K562 (cell line): ENCODE measurements around the gene HAP1. TPM values are rescaled to one million over a fixed set of nuclear protein-coding genes. Genes with fewer than 3 reads are reported as not detected.

Experiments
- ATAC-seq: fragments of 200-7000 bp; cut with Tn5 transposase; 3 replicates; pipeline ENCODE4 v1.9.1; 2020; ENCODE audit warnings: moderate library complexity
- BruUV-seq: library from RNA; stranded (reverse); fragments of 400-500 nt; replicated peaks from 2 replicates; lab custom pipeline; 2021; lab: Mats Ljungman, UMichigan
- CTCF ChIA-PET: fragments of 300-600 bp; formaldehyde crosslinking; extraction: SDS; loops from one replicate; lab custom pipeline; 2021; ENCODE audit warnings: low intra/inter-chr PET ratio; lab: Yijun Ruan, JAX
- POLR2A ChIA-PET: fragments of 300-600, 350-650 bp; sonication (Branson Sonifier 250); formaldehyde crosslinking; extraction: SDS; loops from one replicate; lab custom pipeline; 2021; ENCODE audit warnings: antibody characterized with exemption, inconsistent platforms; lab: Yijun Ruan, JAX
- DNase-seq, 4 experiments: peaks; one replicate each; pipeline versions ENCODE4 v3.0.0 to v3.0.0-alpha.2; 2011 to 2018; ENCODE audit warnings: low spot score in 3 of 4, mixed read lengths in 3 of 4; ENCODE audit errors: extremely low read depth in 1 of 4
- FAIRE-seq: peaks from 2 replicates; lab custom pipeline; 2011; peaks lifted over from hg19 to GRCh38; lab: Jason Lieb, UNC
- H2AFZ ChIP-seq: 2 replicates; pipeline ENCODE4 v1.6.0; 2011; ENCODE audit warnings: low read depth, low read length, control low read depth, inconsistent platforms
- H3K27ac ChIP-seq: fragments of 200-600 bp; 3 replicates; pipeline ENCODE4 v1.8.0; 2011; ENCODE audit warnings: low read depth, mild to moderate bottlenecking, control low read depth, inconsistent platforms, low read length, moderate library complexity, mixed read lengths; ENCODE audit errors: extremely low read depth
- H3K27me3 ChIP-seq, 2 experiments: fragments of 300-600 bp in 1 of 2; 2 replicates in 1 of 2; 3 replicates in 1 of 2; pipeline versions ENCODE4 v1.6.0 to v1.8.0; 2011; ENCODE audit warnings: inconsistent platforms in 2 of 2, low read length in 2 of 2, mild to moderate bottlenecking in 1 of 2, mixed read lengths in 1 of 2, moderate library complexity in 1 of 2; ENCODE audit not compliant: control insufficient read depth in 2 of 2, insufficient read depth in 2 of 2
- H3K36me3 ChIP-seq: fragments of 300-600 bp; 3 replicates; pipeline ENCODE4 v1.8.0; 2011; ENCODE audit warnings: mild to moderate bottlenecking, low read length, inconsistent platforms; ENCODE audit not compliant: control insufficient read depth, insufficient read depth
- H3K4me1 ChIP-seq, 2 experiments: fragments of 200-600 bp in 1 of 2; replicated peaks in 1 of 2; 2 replicates in 1 of 2; 3 replicates in 1 of 2; pipeline versions ENCODE4 v1.5.1 to v1.8.0; 2011; ENCODE audit warnings: inconsistent platforms in 2 of 2, low read length in 2 of 2, mild to moderate bottlenecking in 1 of 2, mixed read lengths in 1 of 2, moderate library complexity in 1 of 2; ENCODE audit not compliant: control insufficient read depth in 2 of 2, insufficient read depth in 2 of 2
- H3K4me2 ChIP-seq: 2 replicates; pipeline ENCODE4 v1.6.1; 2011; ENCODE audit warnings: low read length, control low read depth, inconsistent platforms, mixed read lengths; ENCODE audit not compliant: insufficient read depth
- H3K4me3 ChIP-seq: fragments of 200-600 bp; sonication (generic), shearing (Covaris generic); 2 replicates; pipeline ENCODE4 v1.5.1; 2016; ENCODE audit warnings: control low read depth, inconsistent platforms
- H3K79me2 ChIP-seq: fragments of 200-600 bp; 3 replicates; pipeline ENCODE4 v1.8.0; 2011; ENCODE audit warnings: low read length, inconsistent platforms; ENCODE audit not compliant: control insufficient read depth, insufficient read depth
- H3K9ac ChIP-seq, 2 experiments: 2 replicates each; pipeline versions ENCODE4 v1.6.0 to v1.6.1; 2011; ENCODE audit warnings: low read depth in 2 of 2, low read length in 2 of 2, control low read depth in 1 of 2, inconsistent platforms in 1 of 2, mild to moderate bottlenecking in 1 of 2, mixed read lengths in 1 of 2; ENCODE audit not compliant: insufficient read depth in 1 of 2
- H3K9me1 ChIP-seq: one replicate; pipeline ENCODE4 v1.6.0; 2011; ENCODE audit warnings: inconsistent platforms, mild to moderate bottlenecking, low read length, moderate library complexity; ENCODE audit not compliant: control insufficient read depth, insufficient read depth
- H3K9me3 ChIP-seq: replicated peaks from 2 replicates; pipeline ENCODE4 v1.5.1; 2011; ENCODE audit warnings: low read depth, low read length, inconsistent platforms; ENCODE audit not compliant: control insufficient read depth, insufficient read depth
- H4K20me1 ChIP-seq: replicated peaks from 2 replicates; pipeline ENCODE4 v1.6.1; 2011; ENCODE audit warnings: low read length, inconsistent platforms, mixed read lengths; ENCODE audit not compliant: control insufficient read depth, insufficient read depth
- BHLHE40 ChIP-seq: IDR thresholded peaks from 2 replicates; pipeline ENCODE4 v1.6.1; 2011; ENCODE audit warnings: low read length, improper control_type of control experiment
- YY1 ChIP-seq, 3 experiments: IDR thresholded peaks; 2 replicates each; pipeline ENCODE4 v1.6.1; 2011; ENCODE audit warnings: low read length in 2 of 3, mild to moderate bottlenecking in 2 of 3, moderate library complexity in 2 of 3, borderline replicate concordance in 1 of 3, control low read depth in 1 of 3, low read depth in 1 of 3; ENCODE audit not compliant: insufficient read depth in 3 of 3, insufficient replicate concordance in 2 of 3, control insufficient read depth in 1 of 3, insufficient read length in 1 of 3; ENCODE audit errors: extremely low read depth in 1 of 3
- WGBS: fragments of 100-300 bp; shearing (Covaris generic); methylation state at CpG from one replicate; pipeline ENCODE4 v1.1.6; 2016; ENCODE audit warnings: low coverage, mixed read lengths; ENCODE audit not compliant: insufficient coverage; ENCODE audit errors: missing lambda C conversion rate; 5-methylcytosine and 5-hydroxymethylcytosine counted together
- in situ Hi-C: fragments of 300-500 bp; cut with MboI; formaldehyde crosslinking; loops from 4 replicates; pipeline ENCODE4 v1.15.0; 2018; ENCODE audit warnings: inconsistent platforms, mixed read lengths
- intact Hi-C: fragments of 100-400 bp; cut with micrococcal nuclease; formaldehyde crosslinking; loops from 2 replicates; pipeline ENCODE4 v1.14.2; 2022
- polyA plus RNA-seq, 8 experiments: library from polyadenylated mRNA; depleted of rRNA in 4 of 8; stranded (reverse) in 5 of 8; unstranded in 3 of 8; fragments of >200 nt; fragmentation: Nextera tagmentation in 2 of 8; fragmentation: Illumina TruSeq in 1 of 8; extraction: Ambion mirVana in 2 of 8; extraction: Trizol in 1 of 8; gene quantifications; 2 replicates each; pipeline versions ENCODE4 v1.2.1 to v1.2.3, GENCODE V29; 2011 to 2014; ENCODE audit warnings: inconsistent platforms in 1 of 8, missing spikeins in 1 of 8
- total RNA-seq, 7 experiments: library from RNA; depleted of rRNA in 6 of 7; stranded (reverse); fragments of >200 nt in 6 of 7; fragmentation: Illumina TruSeq in 2 of 7; extraction: Trizol in 2 of 7; gene quantifications; 2 replicates each; pipeline versions ENCODE4 v1.2.1 to v1.2.3, GENCODE V29; 2011 to 2021; ENCODE audit warnings: low replicate concordance in 1 of 7
- TF ChIP-seq, protein P1 (sequence below): sonication (generic); formaldehyde crosslinking; IDR thresholded peaks from 2 replicates; pipeline ENCODE4 v1.8.0; 2022; ENCODE audit warnings: mild to moderate bottlenecking, missing genetic modification reagents

Gene HAP1
- total and polyA plus RNA-seq, 9 of the 15 experiments (the other 6 are each of a cell fraction or from before 2014, with no cell fraction given) = under 0.01 to 0.09 (median 0.04) TPM; not detected in 6

GRCh38 chr17:41723801-41724475 lies 10.5 kb downstream of the HAP1 start:
- Histone ChIP-seq H3K4me3 (no peak overlapping the region), H3K9me1 (no peaks in the 10 kb centered on the region), H3K4me2 (no peak overlapping the region), H2AFZ (no peak overlapping the region), H3K27ac (no peak overlapping the region), H3K36me3 (no peaks in the 10 kb centered on the region), H3K9me3 (no peaks in the 10 kb centered on the region), H3K27me3 (no peaks in the 10 kb centered on the region; a peak in 1 of 5 replicates), H3K4me1 (peaks cover 3 to 29% of the 10 kb centered on the region in 2 experiments; a peak in 3 of 5 replicates), H4K20me1 (no peaks in the 10 kb centered on the region), H3K79me2 (no peaks in the 10 kb centered on the region), H3K9ac (no peak overlapping the region; a peak in 1 of 4 replicates)
- FAIRE-seq = no peak
- TF ChIP-seq BHLHE40 = peak; percentile 68
- TF ChIP-seq, protein P1, sequence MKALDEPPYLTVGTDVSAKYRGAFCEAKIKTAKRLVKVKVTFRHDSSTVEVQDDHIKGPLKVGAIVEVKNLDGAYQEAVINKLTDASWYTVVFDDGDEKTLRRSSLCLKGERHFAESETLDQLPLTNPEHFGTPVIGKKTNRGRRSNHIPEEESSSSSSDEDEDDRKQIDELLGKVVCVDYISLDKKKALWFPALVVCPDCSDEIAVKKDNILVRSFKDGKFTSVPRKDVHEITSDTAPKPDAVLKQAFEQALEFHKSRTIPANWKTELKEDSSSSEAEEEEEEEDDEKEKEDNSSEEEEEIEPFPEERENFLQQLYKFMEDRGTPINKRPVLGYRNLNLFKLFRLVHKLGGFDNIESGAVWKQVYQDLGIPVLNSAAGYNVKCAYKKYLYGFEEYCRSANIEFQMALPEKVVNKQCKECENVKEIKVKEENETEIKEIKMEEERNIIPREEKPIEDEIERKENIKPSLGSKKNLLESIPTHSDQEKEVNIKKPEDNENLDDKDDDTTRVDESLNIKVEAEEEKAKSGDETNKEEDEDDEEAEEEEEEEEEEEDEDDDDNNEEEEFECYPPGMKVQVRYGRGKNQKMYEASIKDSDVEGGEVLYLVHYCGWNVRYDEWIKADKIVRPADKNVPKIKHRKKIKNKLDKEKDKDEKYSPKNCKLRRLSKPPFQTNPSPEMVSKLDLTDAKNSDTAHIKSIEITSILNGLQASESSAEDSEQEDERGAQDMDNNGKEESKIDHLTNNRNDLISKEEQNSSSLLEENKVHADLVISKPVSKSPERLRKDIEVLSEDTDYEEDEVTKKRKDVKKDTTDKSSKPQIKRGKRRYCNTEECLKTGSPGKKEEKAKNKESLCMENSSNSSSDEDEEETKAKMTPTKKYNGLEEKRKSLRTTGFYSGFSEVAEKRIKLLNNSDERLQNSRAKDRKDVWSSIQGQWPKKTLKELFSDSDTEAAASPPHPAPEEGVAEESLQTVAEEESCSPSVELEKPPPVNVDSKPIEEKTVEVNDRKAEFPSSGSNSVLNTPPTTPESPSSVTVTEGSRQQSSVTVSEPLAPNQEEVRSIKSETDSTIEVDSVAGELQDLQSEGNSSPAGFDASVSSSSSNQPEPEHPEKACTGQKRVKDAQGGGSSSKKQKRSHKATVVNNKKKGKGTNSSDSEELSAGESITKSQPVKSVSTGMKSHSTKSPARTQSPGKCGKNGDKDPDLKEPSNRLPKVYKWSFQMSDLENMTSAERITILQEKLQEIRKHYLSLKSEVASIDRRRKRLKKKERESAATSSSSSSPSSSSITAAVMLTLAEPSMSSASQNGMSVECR = no peak
- TF ChIP-seq YY1 (IDR thresholded peaks at IDR 0.05; ENCODE audit: borderline replicate concordance in 1 of 3, control insufficient read depth in 1 of 3, extremely low read depth in 1 of 3, insufficient read depth in 3 of 3, insufficient read length in 1 of 3, insufficient replicate concordance in 2 of 3, low read depth in 1 of 3, low read length in 2 of 3) = peak in 1 of 3 experiments; percentile 53
- in situ Hi-C loops (no loop called here), intact Hi-C loops (no loop called here)
- BruUV-seq = no TSS peak
- POLR2A ChIA-PET = interaction anchor here (0.6 to 3.2 kb wide), 7 partner anchors 9 to 528 kb away, joined by 3 to 18 read pairs (median 3); partner anchors contain the start of gene EIF1
- WGBS = 12% methylated on average over 10 of the region's 12 CpGs
- ATAC-seq = peak; percentile 19; the same call in 2 of the 3 replicates
- DNase-seq = no peak
- CTCF ChIA-PET = no interaction called here
